Midbrain (tissue), 1 donor: ENCODE data around the gene STMND1.
A peak's percentile ranks its signal among the peaks of the same experiment; 100 is the strongest.
"Not testable (repeated sequence)": the region's sequence is repeated elsewhere in the genome, so short reads cannot be mapped to it uniquely, and the experiment has no call there.

Source experiments
- DNase-seq: peaks from one replicate; lab custom pipeline; 2025; lab: John Stamatoyannopoulos, UW

STMND1 gene

GRCh38 chr6:17101422-17102257 lies at the start of gene STMND1:
Gene STMND1, plus strand, starts transcription at chr6:17102050. Its CDS starts 208 bp downstream, at chr6:17102258.
- no peak for DNase-seq

- DNase-seq = no peak
These were observed 47.2 kb upstream of the STMND1 start for GRCh38 chr6:17054647-17055046.

DNA sequence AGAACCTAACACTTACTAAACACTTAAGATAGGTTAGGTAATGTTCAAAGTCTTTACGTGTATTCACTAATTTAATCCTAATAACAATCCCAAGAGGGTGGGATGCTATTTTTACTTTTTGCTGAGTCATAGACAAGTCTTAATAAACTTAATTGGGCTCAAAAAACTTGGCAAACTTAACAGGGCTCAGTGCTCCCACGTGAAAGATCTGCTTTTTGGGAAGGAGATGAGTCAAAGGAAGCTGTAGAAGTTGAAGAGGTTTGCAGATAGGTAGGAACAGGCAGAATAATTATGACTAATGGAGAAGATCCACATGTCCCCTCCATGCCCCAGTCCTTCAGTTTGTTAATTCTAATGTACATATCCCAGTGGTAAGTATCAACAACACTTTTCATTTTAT lies 44.5 kb upstream of the STMND1 start:
- DNase-seq = no peak

- DNase-seq = no peak
These were observed 43.3 kb upstream of the STMND1 start for GRCh38 chr6:17058550-17058949.

DNA sequence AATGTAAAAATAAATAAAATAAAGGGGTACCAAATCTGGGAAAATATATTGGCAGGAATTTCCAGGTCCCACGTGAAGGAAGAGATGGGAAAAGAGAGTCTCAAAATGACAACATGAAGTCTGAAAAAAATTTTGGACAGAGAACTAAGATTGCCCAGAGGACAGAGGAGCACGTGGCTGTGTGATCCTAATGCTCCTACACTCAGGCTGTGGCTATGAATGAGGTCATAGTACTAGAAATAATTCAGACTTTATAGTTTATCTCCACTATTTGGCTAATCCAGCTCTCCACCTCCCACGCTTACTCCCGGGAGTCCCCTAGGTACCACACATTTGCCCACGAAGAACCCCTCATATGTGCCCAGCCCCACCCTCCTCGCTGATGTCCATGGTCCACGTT lies 42.8 kb upstream of the STMND1 start:
- no peak for DNase-seq

DNA sequence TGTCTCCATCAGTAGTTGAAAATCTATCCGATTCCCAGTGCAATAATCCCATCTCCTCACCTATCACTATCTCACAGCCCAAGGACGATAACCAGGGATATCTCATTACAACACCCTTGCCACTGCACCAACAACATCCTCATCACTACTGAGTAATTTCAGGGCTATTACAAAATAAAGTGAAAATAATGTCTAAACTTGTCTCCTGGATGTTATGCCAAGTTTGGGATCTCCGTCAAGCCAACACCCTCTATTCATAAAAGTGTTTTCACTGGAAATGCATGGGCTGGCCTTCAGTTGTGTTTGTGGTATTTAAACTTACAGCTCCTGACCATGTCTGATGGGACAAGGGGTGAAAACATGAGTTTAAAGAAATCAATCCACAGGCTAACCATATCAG lies 42.0 kb upstream of the STMND1 start:
- DNase-seq = no peak

DNA sequence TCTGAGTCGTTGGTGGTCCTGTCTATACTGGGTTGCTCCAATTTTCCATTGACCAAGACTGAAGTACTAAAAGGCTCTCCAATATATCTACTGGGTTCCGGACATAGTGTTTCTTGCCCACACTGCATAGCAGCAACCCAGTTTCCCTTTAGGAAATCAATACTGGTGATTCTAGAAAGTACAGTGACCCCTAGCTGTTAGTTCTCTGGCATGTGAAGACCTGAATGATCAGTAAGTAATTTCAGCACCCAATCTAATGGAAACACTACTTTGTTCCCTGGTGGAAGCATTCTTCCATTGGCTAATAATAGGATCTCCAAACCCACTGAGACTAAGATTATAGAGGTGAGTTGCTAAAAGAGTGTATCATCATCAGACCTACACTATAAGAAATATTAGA lies 40.8 kb upstream of the STMND1 start:
- no peak for DNase-seq

DNA sequence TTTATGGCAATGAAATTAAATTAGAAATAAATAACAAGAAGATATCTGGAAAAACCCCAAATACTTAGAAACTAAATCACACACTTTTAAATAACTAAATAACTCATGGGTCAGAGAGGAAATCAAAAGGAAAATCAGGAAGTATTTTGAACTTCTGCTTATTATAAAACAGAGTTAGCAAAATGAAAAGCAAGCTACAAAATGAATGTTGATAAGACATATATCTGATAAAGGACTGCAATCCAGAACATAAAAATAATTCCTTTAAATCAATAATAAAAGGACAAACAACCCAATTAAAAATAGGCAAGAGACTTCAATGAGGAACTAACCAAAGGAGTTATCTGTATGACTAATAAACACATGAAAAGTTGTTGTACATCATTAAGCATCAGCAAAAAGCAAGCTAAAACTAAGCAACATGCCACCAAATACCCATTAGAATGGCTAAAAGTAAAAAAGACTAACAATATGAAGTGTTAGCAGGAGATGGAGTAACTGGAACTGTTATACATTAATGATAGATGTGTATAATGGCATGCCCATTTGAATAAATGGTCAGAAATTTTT lies 38.9 kb upstream of the STMND1 start:
- DNase-seq = no peak

- no peak for DNase-seq
These were observed 36.9 kb upstream of the STMND1 start for GRCh38 chr6:17064975-17065374.

DNA sequence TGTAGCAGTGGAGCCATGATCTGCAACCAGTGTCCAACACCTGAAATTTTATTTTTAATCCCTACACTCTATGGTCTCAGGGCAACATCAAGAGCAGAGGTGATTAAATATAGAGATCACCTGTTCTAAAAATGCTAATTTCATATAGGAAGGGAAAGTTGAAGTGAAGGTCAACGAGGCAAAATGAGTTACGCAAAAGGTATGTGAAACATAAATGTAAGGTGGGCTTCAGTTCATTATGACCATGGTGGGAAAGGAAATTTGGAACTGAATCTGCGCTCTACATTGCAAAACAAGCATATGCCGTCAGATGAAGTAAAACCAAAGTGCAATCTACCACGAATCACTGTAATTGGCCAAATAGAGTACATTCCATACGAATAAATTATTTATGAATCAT lies 35.2 kb upstream of the STMND1 start:
- no peak for DNase-seq

DNA sequence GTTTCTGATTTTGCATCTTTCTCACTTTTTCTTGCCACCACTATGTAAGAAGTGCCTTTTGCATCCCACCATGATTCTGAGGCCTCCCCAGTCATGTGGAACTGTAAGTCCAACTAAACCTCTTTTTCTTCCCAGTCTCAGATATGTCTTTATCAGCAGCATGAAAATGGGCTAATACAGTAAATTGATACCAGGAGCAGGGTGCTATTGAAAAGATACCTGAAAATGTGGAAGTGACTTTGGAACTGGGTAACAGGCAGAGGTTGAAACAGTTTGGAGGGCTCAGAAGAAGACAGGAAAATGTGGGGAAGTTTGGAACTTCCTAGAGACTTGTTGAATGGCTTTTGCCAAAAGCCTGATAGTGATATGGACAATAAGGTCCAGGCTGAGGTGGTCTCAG lies 32.9 kb upstream of the STMND1 start:
- not testable (repeated sequence) for DNase-seq

DNA sequence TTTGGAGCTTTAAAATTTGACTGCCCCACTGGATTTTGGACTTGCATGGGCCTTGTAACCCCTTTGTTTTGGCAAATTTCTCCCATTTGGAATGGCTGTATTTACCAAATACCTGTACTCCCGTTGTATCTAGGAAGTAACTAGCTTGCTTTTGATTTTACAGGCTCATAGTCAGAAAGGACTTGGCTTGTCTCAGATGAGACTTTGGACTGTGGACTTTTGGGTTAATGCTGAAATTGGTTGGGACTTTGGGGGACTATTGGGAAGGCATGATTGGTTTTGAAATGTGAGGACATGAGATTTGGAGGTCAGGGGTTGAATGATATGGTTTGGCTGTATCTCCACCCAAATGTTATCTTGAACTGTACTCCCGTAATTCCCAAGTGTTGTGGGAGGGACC lies 31.4 kb upstream of the STMND1 start:
- not testable (repeated sequence) for DNase-seq

DNA sequence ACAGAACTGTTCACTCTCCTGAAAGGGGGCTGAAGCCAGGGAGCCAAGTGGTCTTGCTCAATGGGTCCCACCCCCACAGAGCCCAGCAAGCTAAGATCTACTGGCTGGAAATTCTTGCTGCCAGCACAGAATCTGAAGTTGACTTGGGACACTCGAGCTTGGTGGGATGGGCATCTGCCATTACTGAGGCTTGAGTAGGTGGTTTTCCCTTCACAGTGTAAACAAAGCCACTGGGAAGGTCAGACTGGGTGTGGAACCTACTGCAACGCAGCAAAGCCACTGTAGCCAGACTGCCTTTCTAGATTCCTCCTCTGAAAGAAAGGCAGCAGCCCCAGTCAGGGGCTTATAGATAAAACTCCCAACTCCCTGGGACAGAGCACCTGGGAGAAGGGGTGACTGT lies 28.3 kb upstream of the STMND1 start:
- DNase-seq = not testable (repeated sequence)

DNA sequence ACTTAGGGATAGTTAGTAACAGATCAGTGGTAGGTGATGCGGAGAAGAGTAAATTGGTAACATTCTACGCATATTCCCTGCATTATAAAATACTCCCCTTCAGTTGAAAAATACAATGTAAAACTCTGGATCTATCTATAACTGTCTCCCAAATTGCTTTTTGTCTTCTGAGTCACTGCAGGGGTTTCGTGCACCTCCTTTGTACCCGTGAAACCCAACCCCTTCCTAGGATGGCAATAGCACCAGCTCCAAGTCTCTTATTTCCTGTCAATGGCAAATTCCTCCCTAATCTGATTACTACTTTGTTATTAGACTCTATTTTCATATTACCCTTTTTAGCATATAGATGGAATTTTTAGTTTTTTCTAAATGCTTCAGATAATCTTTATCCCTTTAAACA lies 20.6 kb upstream of the STMND1 start:
- DNase-seq = no peak

GRCh38 chr6:17081860-17082508 lies 19.9 kb upstream of the STMND1 start:
- no peak for DNase-seq

DNA sequence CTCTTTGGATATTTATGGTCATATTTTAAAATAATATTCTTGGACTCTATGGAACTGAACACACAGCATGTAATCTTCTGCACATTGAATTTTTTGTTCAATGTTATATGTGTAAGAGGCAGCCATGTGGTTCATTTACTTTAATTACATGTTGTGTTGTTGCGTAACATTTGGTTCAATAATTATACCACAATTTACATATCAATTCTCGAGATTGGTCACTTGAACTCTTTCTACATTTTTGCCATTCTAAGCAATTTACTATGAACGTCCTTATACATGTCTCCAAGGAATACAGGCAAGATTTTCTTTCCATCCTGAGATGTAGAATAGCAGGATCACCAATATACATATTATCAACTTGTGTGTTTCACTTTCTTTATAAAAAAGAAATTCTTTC lies 18.5 kb upstream of the STMND1 start:
- no peak for DNase-seq

GRCh38 chr6:17086469-17086868 lies 15.4 kb upstream of the STMND1 start:
- DNase-seq = peak; percentile 77

GRCh38 chr6:17088091-17088611 lies 13.7 kb upstream of the STMND1 start:
- DNase-seq = no peak

GRCh38 chr6:17091122-17091521 lies 10.7 kb upstream of the STMND1 start:
- DNase-seq = no peak

GRCh38 chr6:17093686-17094085 lies 8.2 kb upstream of the STMND1 start:
- no peak for DNase-seq

- no peak for DNase-seq
These were observed 5.8 kb upstream of the STMND1 start for GRCh38 chr6:17096096-17096495.

DNA sequence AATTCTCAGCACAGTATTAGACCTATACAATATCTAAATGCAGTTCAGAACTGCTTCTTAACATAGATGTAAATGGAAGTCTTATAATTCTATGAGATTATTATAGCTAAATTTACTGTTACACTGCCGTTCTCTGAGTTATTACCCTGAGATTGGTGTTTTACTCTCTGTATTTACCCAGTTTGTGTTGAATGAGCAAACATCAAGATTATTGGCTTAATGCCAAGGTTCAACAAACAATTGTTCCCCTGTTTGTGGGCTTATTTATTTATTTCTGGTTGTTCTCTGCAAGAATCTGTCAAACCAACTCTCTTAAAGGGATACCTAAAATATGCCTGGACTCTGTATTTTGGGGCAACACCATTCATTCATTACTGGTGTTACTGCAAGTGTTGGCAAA lies 5.2 kb upstream of the STMND1 start:
- peak; percentile 82 for DNase-seq

- no peak for DNase-seq
These were observed 3.9 kb upstream of the STMND1 start for GRCh38 chr6:17097982-17098381.
